Measurements from ENCODE around the gene MINPP1.

The MINPP1 gene

DNA sequence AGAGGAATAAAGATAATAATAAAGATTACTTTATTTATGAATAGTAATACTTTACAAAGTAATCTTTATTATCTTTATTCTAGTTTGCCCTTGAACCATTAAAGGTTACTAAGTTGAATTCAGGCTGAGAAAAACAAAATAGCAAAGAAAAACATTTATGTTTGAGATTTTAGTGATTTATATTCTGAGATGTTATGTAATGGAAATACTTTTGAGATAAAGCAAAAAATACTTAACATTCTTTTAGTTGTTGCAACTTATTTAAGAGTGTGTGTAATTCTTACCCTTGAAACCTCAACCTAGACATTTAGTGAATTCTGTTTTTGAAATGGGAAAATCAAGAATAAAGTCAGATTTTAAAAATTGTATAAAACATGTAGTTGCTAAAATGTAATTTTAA, 40.0 kb downstream of the MINPP1 start:
- no peak for DNase-seq (ENCODE audit: low read depth)
- H3K4me3 ChIP-seq (ENCODE audit: control insufficient read depth, low read depth, low read length): no peak overlapping the region
- TF ChIP-seq, protein P1, sequence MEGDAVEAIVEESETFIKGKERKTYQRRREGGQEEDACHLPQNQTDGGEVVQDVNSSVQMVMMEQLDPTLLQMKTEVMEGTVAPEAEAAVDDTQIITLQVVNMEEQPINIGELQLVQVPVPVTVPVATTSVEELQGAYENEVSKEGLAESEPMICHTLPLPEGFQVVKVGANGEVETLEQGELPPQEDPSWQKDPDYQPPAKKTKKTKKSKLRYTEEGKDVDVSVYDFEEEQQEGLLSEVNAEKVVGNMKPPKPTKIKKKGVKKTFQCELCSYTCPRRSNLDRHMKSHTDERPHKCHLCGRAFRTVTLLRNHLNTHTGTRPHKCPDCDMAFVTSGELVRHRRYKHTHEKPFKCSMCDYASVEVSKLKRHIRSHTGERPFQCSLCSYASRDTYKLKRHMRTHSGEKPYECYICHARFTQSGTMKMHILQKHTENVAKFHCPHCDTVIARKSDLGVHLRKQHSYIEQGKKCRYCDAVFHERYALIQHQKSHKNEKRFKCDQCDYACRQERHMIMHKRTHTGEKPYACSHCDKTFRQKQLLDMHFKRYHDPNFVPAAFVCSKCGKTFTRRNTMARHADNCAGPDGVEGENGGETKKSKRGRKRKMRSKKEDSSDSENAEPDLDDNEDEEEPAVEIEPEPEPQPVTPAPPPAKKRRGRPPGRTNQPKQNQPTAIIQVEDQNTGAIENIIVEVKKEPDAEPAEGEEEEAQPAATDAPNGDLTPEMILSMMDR (conservative IDR thresholded peaks at IDR 0.05; ENCODE audit: control insufficient read depth, insufficient read depth, low read depth, low read length): no peak

DNA sequence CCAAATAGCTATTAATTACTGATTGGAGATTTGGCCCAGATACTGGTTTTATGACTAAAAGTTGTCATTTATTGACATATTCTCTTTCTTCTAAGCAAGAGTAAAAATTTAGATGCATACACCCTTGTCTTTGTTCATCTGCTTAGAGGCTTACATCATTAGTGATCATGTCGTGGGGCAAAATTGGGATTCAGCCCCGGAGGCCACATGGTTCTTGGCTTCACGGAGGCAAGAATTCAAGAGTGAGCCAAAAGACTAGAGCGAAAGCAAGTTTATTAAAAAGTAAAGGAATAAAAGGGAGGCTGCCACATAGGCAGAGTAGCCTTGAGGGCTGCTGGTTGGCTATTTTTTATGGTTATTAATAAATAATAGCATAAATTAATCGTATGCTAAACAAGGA, 41.1 kb downstream of the MINPP1 start:
- no peak overlapping the region for H3K4me3 ChIP-seq (ENCODE audit: control insufficient read depth, low read depth, low read length)
- no peak for DNase-seq (ENCODE audit: low read depth)
- TF ChIP-seq, protein P1 (conservative IDR thresholded peaks at IDR 0.05; ENCODE audit: control insufficient read depth, insufficient read depth, low read depth, low read length): no peak

DNA sequence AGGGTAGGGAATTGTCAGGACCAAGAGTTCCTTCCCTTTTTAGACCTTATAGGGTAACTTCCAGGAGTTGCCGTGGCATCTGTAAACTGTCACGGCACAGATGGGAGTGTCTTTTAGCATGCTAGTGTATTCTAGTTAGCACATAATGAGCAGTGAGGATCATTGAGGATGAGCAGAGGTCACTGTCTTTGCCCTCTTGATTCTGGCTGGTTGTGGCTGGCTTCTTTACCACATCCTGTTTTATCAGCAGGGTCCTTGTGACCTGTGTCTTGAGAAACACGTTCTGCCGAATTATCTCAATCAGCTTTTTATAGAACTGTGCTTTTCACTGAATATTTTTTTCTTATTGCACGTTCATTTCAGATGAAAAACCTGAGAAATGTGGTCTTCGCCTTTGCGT, 41.5 kb downstream of the MINPP1 start:
- TF ChIP-seq, protein P1 (conservative IDR thresholded peaks at IDR 0.05; ENCODE audit: control insufficient read depth, insufficient read depth, low read depth, low read length): no peak
- peak; percentile 64 for DNase-seq (ENCODE audit: low read depth)
- no peak overlapping the region for H3K4me3 ChIP-seq (ENCODE audit: control insufficient read depth, low read depth, low read length)

DNA sequence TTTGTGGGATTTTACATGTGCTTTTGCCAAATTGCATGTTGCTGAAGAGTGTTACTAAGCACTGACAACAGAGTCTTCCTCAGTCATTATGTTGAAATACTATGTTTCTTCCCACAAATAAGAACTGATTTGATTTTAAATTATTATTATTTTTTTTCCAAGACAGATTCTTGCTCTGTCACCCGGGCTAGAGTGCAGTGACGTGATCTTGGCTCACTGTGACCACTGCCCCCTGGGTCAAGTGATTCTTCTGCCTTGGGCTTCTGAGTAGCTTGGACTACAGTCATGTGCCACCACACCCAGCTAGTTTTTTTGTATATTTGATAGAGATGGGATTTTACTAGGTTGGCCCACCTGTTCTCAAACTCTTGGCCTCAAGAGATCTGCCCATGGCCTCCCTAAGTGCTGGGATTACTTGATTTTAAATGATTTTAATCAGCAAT, 42.3 kb downstream of the MINPP1 start:
- TF ChIP-seq, protein P1 (conservative IDR thresholded peaks at IDR 0.05; ENCODE audit: control insufficient read depth, insufficient read depth, low read depth, low read length): no peak
- DNase-seq (ENCODE audit: low read depth): peak; percentile 75
- no peak overlapping the region for H3K4me3 ChIP-seq (ENCODE audit: control insufficient read depth, low read depth, low read length)

DNA sequence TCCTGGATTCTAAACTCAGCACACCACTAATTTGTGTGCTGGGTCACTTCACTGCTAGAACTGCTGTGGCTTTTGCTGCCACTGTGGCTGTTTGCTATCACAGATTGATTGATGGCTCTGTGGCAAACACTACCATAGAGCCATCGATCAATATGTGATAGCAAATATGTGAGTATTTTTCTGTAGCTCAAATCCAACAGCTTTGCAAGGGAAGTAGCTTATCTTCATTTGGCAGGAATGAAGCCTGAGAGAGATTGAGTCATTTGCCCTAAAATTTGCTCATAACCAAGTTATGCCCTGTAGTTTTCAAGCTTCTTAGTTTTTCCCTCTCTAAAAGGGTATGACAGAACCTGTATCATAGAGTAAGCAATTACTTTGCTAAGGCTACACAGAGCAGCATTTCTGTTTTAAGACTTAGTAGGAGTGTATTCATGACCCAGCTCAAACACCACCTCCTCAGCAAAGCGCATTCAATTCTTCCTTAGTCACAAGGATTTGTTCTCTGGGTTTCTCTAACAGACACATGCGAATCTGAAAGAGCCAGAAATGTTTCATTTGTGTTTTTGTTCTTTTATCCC, 43.1 kb downstream of the MINPP1 start:
- TF ChIP-seq, protein P1 (conservative IDR thresholded peaks at IDR 0.05; ENCODE audit: control insufficient read depth, insufficient read depth, low read depth, low read length): no peak
- DNase-seq (ENCODE audit: low read depth): peak; percentile 87

DNA sequence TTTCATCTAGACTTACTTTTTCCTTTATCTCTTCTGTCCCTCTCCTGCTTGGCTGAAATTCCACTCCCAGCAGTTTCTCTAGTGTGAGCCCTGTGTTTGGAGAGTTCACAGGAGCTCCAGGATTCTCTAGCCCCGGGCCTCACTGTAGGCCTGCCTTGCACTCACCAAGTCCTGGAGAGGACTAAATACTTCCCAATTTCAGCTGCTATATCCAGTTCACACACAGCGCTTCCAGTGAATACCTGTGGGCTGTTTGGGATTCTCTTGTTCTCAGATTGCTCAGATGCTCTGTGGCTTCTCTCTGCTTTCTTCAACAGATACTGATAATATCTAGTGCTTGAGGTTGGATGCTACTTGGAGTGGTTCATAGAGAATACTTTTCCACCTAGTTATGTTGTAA, 46.0 kb downstream of the MINPP1 start:
- no peak overlapping the region for H3K4me3 ChIP-seq (ENCODE audit: control insufficient read depth, low read depth, low read length)
- DNase-seq (ENCODE audit: low read depth): no peak
- TF ChIP-seq, protein P1 (conservative IDR thresholded peaks at IDR 0.05; ENCODE audit: control insufficient read depth, insufficient read depth, low read depth, low read length): no peak

More for the DNA sequence above, 43.1 kb downstream of the MINPP1 start:
- peak overlapping the region; percentile 9 for H3K4me3 ChIP-seq (ENCODE audit: control insufficient read depth, low read depth, low read length)

DNA sequence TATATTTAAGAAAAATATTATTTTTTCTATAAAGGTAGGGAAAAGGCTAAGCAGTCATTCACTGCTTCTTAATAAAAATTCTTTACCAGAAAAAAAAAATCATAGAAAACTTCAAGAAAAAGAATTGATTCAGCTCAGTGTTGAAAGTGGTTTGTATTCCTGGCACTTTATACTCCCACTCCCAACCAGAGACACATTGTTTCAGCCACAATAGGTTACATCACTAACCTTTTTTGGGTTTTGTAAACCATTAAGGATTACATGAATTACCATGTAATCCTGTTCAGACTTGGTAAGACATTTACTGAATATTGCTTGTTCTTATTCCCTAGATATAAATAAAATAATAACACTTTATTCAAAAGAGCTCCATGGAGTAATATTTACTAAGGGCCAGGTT, 46.6 kb downstream of the MINPP1 start:
- no peak overlapping the region for H3K4me3 ChIP-seq (ENCODE audit: control insufficient read depth, low read depth, low read length)
- TF ChIP-seq, protein P1 (conservative IDR thresholded peaks at IDR 0.05; ENCODE audit: control insufficient read depth, insufficient read depth, low read depth, low read length): no peak
- no peak for DNase-seq (ENCODE audit: low read depth)

All from fibroblast of mammary gland (primary cell).